OCI-M1 (cell line): ENCODE measurements around the gene GPR108.
"Not testable (repeated sequence)": the region's sequence is repeated elsewhere in the genome, so short reads cannot be mapped to it uniquely, and the experiment has no call there.

ENCODE experiments used
- DNase-seq: peaks from one replicate; lab custom pipeline; 2025; lab: John Stamatoyannopoulos, UW

Gene GPR108

GRCh38 chr19:6761053-6761676, 23.8 kb upstream of the GPR108 start:
- DNase-seq, result peak; percentile 23

DNA sequence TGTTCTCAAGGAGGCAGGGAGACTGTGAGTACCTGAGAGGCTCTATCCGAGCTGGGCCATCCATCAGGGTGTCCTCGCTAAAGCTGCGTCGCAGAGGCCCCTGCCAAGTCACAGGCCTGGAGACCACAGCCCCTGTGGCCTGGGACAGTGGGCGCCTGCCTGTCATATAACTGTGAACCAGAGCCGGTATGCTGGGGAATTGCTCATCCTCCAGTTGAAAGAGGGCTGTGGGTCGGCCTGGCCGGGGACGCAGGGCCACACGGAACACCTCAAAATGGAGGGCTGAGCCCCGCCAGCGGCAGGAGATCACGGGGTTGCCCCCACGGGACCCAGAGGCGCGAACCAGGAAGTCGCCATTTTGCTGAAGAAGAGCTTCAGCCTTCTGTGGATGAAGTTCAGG, 23.2 kb upstream of the GPR108 start:
- DNase-seq, result no peak

DNA sequence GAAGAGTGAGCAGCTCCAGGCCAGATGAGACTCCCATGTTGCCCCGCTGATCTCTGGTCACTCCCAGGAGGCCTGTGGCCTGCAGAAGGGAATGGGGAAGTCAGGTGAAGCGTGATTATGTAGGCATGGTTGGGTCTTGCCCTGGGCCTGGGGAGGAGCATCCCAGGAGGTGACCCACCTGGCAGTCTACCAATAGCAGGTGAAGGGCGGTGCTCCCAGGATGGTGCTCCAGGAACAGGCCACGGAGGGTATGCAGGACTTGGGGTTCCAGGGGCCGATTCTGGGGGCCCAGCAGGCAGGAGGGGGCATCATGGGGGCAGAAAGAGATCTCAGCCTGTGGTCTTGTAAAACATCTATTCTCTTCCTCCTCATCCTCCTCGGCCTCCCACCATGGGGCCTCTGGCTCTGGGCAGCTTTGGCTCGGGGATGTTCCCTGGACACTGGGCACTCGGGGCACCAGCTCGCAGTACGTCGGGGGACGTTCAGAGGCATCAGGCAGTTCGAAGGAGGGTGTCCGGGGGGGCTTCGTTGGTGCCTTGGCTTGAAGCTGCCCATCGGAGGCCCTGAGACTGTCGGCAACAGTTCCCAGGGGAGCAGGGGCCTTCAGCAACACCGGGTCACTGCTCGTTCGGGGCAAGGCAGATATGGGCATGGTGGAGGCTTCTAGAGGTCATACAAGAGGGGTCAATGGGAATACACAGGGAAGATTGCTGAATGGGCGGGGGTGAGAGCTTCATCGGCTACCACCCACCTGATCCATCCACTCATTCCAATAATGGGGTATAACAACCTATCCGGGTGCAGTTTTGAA, 17.5 kb upstream of the GPR108 start:
- no peak for DNase-seq

GRCh38 chr19:6754136-6754535, 16.8 kb upstream of the GPR108 start:
- no peak for DNase-seq

DNA sequence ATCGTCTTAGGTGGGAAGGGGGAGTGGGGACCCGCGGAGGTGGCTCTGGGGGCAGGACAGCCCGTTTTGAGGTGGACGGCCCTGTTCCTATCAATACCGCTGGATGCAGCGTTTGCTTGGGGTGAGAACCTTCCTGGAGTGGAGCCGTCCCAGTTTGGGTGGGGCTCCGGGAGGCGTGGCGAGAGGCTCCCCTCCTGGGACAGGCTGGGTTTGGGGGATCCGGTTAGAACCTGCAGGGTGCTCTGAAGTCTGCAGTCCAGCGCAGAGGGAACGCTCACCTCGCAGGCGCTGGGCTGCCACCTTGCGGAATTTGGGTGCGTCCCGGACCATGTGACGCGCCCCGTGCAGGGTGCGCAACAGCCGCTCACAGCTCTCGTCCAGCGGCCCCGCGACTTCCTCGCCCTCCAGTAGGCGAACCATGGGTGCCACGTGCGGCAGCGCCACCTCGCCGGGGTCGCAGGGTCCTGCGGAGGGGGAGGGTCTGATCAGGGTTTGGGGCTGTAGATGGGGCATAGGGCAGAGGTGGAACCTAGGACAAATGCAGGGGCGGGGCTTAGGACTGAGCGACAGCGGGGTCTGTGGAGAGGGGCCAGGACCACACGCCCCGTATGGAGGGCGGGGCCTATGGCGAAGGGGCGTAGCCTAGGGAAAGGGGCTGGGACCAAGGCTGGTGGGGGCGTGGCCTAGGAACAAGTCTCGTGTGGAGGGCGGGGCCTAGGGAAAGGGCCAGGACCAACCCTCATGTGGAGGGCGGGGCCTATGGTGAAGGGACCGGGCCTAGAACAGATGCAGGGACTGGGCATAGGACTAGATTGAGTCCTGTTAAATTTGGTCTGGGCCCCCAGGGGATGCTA, 16.0 kb upstream of the GPR108 start:
- peak; percentile 94 for DNase-seq

GRCh38 chr19:6752256-6753177, 15.1 kb upstream of the GPR108 start:
- no peak for DNase-seq

GRCh38 chr19:6751189-6751588, 13.8 kb upstream of the GPR108 start:
- DNase-seq, result no peak

GRCh38 chr19:6750062-6750461, 12.7 kb upstream of the GPR108 start:
- no peak for DNase-seq

DNA sequence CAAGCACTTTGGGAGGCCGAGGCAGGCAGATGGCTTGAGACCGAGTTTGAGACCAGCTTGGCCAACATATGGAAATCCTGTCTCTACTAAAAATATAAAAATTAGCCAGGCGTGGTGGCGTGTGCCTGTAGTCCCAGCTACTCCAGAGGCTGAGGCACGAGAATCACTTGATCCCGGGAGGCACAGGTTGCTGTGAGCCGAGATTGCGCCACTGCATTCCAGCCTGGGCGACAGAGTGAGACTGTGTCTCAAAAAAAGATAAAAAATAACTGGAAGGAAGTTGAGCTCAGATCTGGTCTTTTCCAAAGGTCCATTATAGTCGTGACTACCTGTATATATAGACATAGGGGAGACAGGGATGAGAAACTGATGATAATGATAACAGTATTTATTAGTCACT, 11.2 kb upstream of the GPR108 start:
- not testable (repeated sequence) for DNase-seq

DNA sequence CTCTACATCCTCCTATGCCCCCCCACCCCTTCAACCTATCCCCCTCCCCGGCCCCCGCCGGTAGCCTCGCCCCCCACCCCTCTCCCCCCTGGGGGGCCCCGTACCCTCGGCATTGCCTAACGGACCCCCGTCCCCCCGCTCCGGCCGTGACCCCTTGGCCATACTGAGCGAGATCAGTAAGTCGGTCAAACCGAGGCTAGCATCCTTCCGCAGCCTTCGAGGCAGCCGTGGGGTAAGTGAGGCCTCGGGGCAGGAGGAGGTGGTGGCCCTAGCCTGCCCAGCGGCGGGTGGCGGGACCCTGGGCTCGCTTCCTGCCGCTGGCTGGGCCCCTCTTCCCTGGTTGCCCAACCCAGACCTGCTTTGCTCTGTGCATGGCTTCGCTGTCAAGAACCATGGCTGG, 8.6 kb upstream of the GPR108 start:
- DNase-seq, result no peak

DNA sequence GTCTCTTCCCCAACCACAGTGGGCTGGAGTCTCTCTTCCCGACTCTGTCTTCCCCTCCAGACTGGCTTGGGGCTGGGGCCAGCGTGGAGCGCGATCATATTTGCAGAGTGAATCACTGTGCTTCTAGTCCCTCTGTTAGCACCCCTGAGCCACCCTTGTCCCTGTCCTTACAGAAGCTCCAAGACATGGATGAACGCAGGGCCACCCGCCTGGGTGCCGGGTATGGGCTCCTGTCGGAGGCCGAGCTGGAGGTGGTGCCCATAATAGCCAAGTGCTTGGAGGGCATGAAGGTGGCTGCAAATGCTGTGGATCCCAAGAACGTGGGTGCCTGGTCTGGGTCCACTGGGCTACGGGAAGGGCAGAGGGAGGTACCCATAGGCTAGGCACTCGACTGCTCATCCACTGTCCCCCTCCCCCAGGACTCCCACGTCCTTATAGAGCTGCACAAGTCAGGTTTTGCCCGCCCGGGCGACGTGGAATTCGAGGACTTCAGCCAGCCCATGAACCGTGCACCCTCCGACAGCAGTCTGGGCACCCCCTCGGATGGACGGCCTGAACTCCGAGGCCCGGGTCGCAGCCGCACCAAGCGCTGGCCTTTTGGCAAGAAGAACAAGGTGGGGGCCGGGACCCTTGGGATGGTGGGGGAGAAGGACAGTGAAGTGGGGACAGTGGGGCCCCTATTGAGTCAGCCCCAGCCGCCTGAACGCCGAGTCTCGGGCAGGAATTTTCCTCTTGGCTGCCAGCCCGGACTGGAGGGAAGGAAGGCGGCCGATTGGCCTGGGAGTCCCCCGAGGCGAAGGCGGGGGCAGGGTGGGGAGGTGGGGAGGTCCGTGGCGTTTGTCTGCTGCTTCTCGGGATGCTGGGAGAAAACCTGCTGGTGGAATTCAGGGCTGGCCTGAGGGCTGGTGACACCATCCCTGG, 7.3 kb upstream of the GPR108 start:
- DNase-seq, result no peak

DNA sequence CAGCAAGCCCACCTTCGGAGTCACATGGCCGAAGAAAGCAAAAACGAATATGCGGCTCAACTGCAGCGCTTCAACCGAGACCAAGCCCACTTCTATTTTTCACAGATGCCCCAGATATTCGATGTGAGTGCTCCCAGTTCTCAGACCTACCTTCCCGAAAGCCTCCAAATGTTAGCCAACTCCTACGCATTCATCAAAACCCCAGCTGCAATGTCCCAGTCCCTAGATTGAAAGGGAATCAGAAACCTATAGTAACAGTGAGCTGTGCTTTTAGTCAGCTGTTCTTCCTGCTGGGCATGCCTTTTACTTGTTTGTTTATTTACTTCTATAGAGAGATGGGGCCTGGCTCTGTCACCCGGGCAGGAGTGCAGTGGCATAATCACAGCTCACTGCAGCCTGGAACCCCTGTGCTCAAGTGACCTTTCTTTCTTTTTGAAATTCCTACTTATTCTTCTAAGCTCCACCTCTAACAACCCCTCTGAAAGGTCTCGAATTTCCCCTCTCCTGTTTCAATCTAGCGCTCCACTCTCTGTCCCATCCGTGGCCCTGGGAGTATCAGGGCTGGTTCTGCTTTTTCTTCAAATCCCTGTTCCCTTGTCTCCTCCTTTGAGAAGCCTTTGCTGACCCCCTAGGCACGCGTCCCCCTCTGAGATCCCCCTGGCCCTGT, 6.5 kb upstream of the GPR108 start:
- no peak for DNase-seq

DNA sequence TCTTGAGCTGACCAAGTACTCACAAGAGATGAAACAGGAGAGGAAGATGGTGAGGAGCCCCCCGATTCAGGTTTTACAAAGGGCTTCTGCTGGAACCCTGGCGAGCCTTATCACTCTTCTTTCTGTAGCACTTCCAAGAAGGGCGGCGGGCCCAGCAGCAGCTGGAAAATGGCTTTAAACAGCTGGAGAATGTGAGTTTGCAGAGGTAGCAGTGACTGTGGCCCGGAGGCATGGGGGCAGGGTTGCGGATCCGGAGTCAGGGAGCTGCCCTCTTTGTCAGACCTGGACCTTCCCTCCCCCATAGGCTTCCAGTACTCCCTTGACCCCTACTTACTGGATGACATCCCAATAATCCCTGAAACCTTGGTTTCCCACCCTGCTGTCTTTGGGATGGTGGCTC, 5.7 kb upstream of the GPR108 start:
- DNase-seq, result no peak

DNA sequence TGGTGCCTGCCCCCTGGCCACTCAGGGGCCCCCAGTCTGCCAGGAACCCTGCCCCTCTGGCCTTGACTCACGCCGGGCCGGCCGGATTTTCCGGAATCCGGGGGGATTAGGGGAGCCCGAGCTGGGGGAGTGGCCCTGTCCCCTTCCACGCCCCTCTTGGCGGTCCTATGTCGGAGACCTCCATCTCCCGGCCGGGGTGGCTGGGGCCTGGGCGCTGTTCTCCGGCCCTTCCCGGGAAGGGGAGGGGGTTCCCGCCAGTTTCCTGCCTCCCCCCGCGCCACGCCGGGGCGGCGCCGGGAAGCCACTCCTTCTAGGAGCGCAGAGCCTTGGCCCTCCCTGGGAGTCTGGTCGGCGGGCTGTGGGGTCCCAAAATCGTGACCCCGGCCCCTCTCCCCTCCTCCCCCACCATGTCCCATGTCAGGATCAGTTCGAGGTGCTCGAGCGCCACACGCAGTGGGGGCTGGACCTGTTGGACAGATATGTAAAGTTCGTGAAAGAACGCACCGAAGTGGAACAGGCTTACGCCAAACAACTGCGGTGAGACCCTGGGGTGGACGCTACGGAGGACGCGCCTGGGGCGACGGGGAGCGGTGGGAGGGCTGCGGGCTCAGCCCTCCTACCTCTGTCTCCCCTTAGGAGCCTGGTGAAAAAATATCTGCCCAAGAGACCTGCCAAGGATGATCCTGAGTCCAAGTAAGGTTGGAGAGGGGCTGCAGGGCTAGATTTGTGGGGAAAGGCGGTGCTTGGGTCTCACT, 3.4 kb upstream of the GPR108 start:
- DNase-seq, result no peak

DNA sequence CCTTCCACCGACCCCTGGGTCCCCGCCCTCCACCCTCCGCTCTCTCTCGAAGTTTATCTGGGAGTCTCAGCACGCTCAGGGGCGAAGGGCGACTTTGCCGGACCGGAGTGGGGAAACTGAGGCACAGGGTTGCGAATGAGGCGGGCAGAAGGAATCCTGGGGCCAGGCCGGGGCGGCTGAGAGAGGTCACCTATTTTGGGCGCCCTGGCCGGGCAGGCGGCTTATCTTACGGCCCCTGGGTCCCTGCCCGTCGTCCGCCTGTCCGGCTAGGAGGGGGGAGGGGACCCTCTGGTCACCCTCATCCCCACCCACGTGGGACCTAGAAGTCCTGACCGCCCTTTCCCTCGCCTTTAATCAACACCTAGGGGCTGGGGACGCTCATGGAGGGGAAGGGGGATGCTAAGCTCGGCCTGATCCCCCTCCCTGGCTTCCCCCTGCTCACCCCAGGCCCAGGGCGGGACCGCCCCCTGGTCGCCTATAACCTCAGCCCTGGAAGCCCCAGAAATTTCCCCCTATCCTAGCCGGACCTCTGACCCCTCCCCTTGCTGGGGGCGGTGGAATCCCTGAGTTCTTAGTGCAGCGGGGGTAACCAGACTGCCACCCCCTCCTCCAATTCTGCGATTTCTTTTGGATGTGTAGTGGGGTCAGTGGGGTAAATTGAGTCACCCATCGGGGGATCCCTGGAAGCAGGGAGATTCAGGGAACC, 2.7 kb upstream of the GPR108 start:
- peak; percentile 40 for DNase-seq

- peak; percentile 84 for DNase-seq
These were observed 2.1 kb upstream of the GPR108 start, which contains the start of gene TRIP10 for GRCh38 chr19:6739390-6739882. TRIP10 (plus strand) TSS chr19:6739680; CDS start chr19:6739762, 82 bp downstream.

DNA sequence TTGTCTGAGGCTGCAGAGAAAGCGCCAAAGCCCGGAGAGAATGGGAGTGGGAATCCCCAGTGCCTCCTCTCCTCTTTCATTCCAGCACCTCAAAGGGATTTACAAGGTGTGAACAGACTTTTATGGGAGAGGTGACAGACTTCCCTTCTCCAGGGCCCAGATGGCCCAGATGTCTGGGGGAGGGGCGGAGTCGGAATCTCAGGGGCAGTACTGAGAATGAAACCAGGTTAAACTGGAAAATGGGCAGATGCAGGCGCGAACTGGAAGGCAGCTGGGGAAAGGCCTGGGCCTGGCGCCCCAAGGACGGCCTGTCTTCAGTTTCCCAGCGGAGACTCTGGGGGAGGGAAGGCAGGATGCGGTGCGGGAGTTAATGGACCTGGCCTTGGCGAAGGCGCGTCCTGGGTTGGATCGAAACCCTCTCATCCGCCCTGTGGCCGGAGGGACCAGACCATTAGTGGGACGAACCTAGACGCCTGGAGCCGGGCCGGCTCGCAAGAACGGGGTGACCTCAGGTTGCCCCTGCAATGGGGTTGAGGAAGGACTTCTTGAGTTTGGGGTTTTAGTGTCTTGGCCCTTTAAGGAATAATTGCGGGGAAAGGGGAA, 1.5 kb upstream of the GPR108 start:
- DNase-seq, result no peak
